PC-3 (cell line): ENCODE results near the gene LCE1F. TPM values are rescaled to one million over a fixed set of nuclear protein-coding genes. Genes with fewer than 3 reads are reported as not detected.
A peak's percentile ranks its signal among the peaks of the same experiment; 100 is the strongest.

Source experiments
- ATAC-seq: fragments of 200-7000 bp; cut with Tn5 transposase; 2 replicates; pipeline ENCODE4 v1.9.1; 2020; ENCODE audit warnings: mild to moderate bottlenecking, moderate library complexity
- BruUV-seq: library from RNA; stranded (reverse); fragments of 400-500 nt; replicated peaks from 2 replicates; lab custom pipeline; 2021; lab: Mats Ljungman, UMichigan
- CTCF ChIA-PET: fragments of 300-600 bp; sonication (Branson Sonifier 250); formaldehyde crosslinking; loops from one replicate; lab custom pipeline; 2022; ENCODE audit warnings: antibody characterized with exemption; lab: Charles Lee
- POLR2A ChIA-PET: fragments of 300-600 bp; sonication (Branson Sonifier 250); formaldehyde crosslinking; loops from one replicate; lab custom pipeline; 2022; ENCODE audit warnings: antibody characterized with exemption; ENCODE audit not compliant: unreplicated experiment; lab: Charles Lee
- DNase-seq: peaks from one replicate; pipeline ENCODE4 v3.0.0-alpha.2; 2015
- H2AFZ ChIP-seq: fragments of 300-600 bp; sonication (generic); 2 replicates; pipeline ENCODE4 v1.6.0; 2016; ENCODE audit warnings: antibody characterized with exemption, low read length
- H3F3A ChIP-seq: fragments of 300-600 bp; sonication (generic); one replicate; pipeline ENCODE4 v1.6.0; 2017; ENCODE audit warnings: antibody characterized with exemption, low read length, control low read depth, mild to moderate bottlenecking; ENCODE audit not compliant: unreplicated experiment
- H3K27ac ChIP-seq: fragments of 300-600 bp; sonication (generic); 2 replicates; pipeline ENCODE4 v1.5.1; 2016; ENCODE audit warnings: mild to moderate bottlenecking, low read length
- H3K27me3 ChIP-seq: fragments of 300-600 bp; sonication (generic); 2 replicates; pipeline ENCODE4 v1.6.1; 2016; ENCODE audit warnings: low read length, mixed read lengths
- H3K36me3 ChIP-seq: fragments of 300-600 bp; sonication (generic); 2 replicates; pipeline ENCODE4 v1.6.1; 2016; ENCODE audit warnings: low read depth, mixed run types, low read length, mixed read lengths
- H3K4me1 ChIP-seq: fragments of 300-600 bp; sonication (generic); 2 replicates; pipeline ENCODE4 v1.5.1; 2016; ENCODE audit warnings: low read length; ENCODE audit not compliant: insufficient read depth
- H3K4me2 ChIP-seq: fragments of 300-600 bp; sonication (generic); 2 replicates; pipeline ENCODE4 v1.6.0; 2016; ENCODE audit warnings: low read length
- H3K4me3 ChIP-seq: fragments of 300-600 bp; sonication (generic); 2 replicates; pipeline ENCODE4 v1.5.1; 2016; ENCODE audit warnings: mild to moderate bottlenecking, low read length, mixed read lengths
- H3K79me2 ChIP-seq: fragments of 300-600 bp; sonication (generic); 2 replicates; pipeline ENCODE4 v1.6.1; 2017; ENCODE audit warnings: low read length, mixed read lengths
- H3K9ac ChIP-seq: fragments of 300-600 bp; sonication (generic); 2 replicates; pipeline ENCODE4 v1.6.0; 2016; ENCODE audit warnings: mild to moderate bottlenecking, low read length
- H3K9me2 ChIP-seq: fragments of 300-600 bp; sonication (generic); replicated peaks from 2 replicates; pipeline ENCODE4 v1.6.1; 2016; ENCODE audit warnings: mixed run types, low read length, mixed read lengths
- H3K9me3 ChIP-seq: fragments of 300-600 bp; sonication (generic); 2 replicates; pipeline ENCODE4 v1.6.1; 2016; ENCODE audit warnings: low read length, mixed read lengths
- H4K20me1 ChIP-seq: fragments of 300-600 bp; sonication (generic); 2 replicates; pipeline ENCODE4 v1.6.1; 2016; ENCODE audit warnings: low read length, mixed read lengths
- EZH2 ChIP-seq: fragments of 300-600 bp; sonication (generic); IDR thresholded peaks from one replicate; pipeline ENCODE4 v1.6.1; 2017; ENCODE audit warnings: antibody characterized with exemption, mild to moderate bottlenecking, low read length; ENCODE audit not compliant: unreplicated experiment
- EZH2phosphoT487 ChIP-seq: fragments of 300-600 bp; sonication (generic); IDR thresholded peaks from 2 replicates; pipeline ENCODE4 v1.6.1; 2018; ENCODE audit warnings: mild to moderate bottlenecking, antibody characterized with exemption, low read length, borderline replicate concordance
- intact Hi-C: fragments of 100-400 bp; cut with micrococcal nuclease; formaldehyde crosslinking; loops from 2 replicates; pipeline ENCODE4 v1.9.0; 2023
- total RNA-seq: library from RNA; depleted of rRNA; stranded (reverse); fragments of >200 nt; gene quantifications from 2 replicates; pipeline ENCODE4 v1.2.3, GENCODE V29; 2014
- TF ChIP-seq, protein P1 (sequence below): fragments of 300-600 bp; sonication (generic); conservative IDR thresholded peaks from 2 replicates; pipeline ENCODE4 v1.5.1; 2017; ENCODE audit warnings: antibody characterized with exemption, low read depth, mild to moderate bottlenecking, low read length

Gene LCE1F
- total RNA-seq, 1 experiment from 2014 or later, result not detected

GRCh38 chr1:152735648-152736047 is 39.3 kb upstream of the LCE1F start:
- no peak overlapping the region for H3K27ac ChIP-seq
- ChIA-PET CTCF (no interaction called here), POLR2A (no interaction called here)
- no peaks in the 10 kb centered on the region for H3K9me3 ChIP-seq
- H3K9me2 ChIP-seq, result no peaks in the 10 kb centered on the region
- no peak overlapping the region for H3K9ac ChIP-seq
- no peaks in the 10 kb centered on the region for H3F3A ChIP-seq
- H3K36me3 ChIP-seq, result no peaks in the 10 kb centered on the region
- H3K4me1 ChIP-seq, result no peaks in the 10 kb centered on the region
- H3K4me3 ChIP-seq, result no peak overlapping the region
- no TSS peak for BruUV-seq
- TF ChIP-seq, protein P1, sequence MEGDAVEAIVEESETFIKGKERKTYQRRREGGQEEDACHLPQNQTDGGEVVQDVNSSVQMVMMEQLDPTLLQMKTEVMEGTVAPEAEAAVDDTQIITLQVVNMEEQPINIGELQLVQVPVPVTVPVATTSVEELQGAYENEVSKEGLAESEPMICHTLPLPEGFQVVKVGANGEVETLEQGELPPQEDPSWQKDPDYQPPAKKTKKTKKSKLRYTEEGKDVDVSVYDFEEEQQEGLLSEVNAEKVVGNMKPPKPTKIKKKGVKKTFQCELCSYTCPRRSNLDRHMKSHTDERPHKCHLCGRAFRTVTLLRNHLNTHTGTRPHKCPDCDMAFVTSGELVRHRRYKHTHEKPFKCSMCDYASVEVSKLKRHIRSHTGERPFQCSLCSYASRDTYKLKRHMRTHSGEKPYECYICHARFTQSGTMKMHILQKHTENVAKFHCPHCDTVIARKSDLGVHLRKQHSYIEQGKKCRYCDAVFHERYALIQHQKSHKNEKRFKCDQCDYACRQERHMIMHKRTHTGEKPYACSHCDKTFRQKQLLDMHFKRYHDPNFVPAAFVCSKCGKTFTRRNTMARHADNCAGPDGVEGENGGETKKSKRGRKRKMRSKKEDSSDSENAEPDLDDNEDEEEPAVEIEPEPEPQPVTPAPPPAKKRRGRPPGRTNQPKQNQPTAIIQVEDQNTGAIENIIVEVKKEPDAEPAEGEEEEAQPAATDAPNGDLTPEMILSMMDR, result peak; percentile 62
- TF ChIP-seq EZH2 (no peak), EZH2phosphoT487 (no peak)
- intact Hi-C loops, result no loop called here
- H2AFZ ChIP-seq, result no peak overlapping the region
- DNase-seq, result peak; percentile 18
- no peak overlapping the region for H3K4me2 ChIP-seq
- H3K79me2 ChIP-seq, result no peaks in the 10 kb centered on the region
- H3K27me3 ChIP-seq, result peaks cover 13% of the 10 kb centered on the region; the same call in 1 of the 2 replicates
- no peak for ATAC-seq
- H4K20me1 ChIP-seq, result no peaks in the 10 kb centered on the region

- no peaks in the 10 kb centered on the region for H3K9me2 ChIP-seq
- H4K20me1 ChIP-seq, result no peaks in the 10 kb centered on the region
- no peaks in the 10 kb centered on the region for H3K9me3 ChIP-seq
- no peaks in the 10 kb centered on the region for H3K36me3 ChIP-seq
- BruUV-seq, result no TSS peak
- H3K4me2 ChIP-seq, result no peak overlapping the region
- H3K4me3 ChIP-seq, result no peak overlapping the region
- no peaks in the 10 kb centered on the region for H3K4me1 ChIP-seq
- peaks cover 9% of the 10 kb centered on the region; the same call in 1 of the 2 replicates for H3K27me3 ChIP-seq
- no peak overlapping the region for H3K27ac ChIP-seq
- H3K79me2 ChIP-seq, result no peaks in the 10 kb centered on the region
- POLR2A ChIA-PET, result no interaction called here
- H2AFZ ChIP-seq, result no peak overlapping the region
- TF ChIP-seq, protein P1, result no peak
- TF ChIP-seq EZH2phosphoT487, result no peak
- TF ChIP-seq EZH2, result no peak
- no peaks in the 10 kb centered on the region for H3F3A ChIP-seq
- no peak overlapping the region for H3K9ac ChIP-seq
- no peak for DNase-seq
- no peak for ATAC-seq
- intact Hi-C loops, result no loop called here
- CTCF ChIA-PET, result no interaction called here
Measured at GRCh38 chr1:152737997-152738396, 36.9 kb upstream of the LCE1F start.

DNA sequence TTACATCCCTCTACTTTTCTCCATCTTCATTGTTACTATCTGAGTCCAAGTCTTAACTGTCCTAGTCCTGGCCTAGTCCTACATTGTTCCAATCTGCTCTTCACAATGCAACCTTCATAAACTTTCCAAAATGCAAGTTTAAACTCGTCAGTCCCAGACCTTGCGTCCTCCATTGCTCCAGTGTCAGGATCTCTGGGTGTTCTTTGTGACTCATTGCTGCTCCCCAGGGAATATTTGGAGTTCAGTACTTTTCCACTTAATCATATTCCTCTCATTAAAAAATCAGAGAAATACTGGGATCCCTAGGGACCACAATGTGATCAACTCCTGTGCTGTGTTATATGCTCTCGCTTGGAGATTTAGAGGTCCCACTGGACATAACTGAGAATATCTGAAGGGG is 35.1 kb upstream of the LCE1F start:
- CTCF ChIA-PET, result no interaction called here
- H3K9me3 ChIP-seq, result no peaks in the 10 kb centered on the region

More for the DNA sequence above, 35.1 kb upstream of the LCE1F start:
- intact Hi-C loops, result no loop called here
- Histone ChIP-seq H3K9ac (no peak overlapping the region), H3K79me2 (no peaks in the 10 kb centered on the region), H3K4me1 (peaks cover 6% of the 10 kb centered on the region; the same call in 1 of the 2 replicates), H4K20me1 (no peaks in the 10 kb centered on the region), H3K27me3 (no peaks in the 10 kb centered on the region), H3K9me2 (no peaks in the 10 kb centered on the region), H3K27ac (no peak overlapping the region), H2AFZ (no peak overlapping the region), H3K36me3 (no peaks in the 10 kb centered on the region), H3F3A (no peaks in the 10 kb centered on the region), H3K4me3 (no peak overlapping the region), H3K4me2 (no peak overlapping the region)
- POLR2A ChIA-PET, result no interaction called here
- no TSS peak for BruUV-seq
- TF ChIP-seq EZH2 (no peak), EZH2phosphoT487 (no peak)
- TF ChIP-seq, protein P1, result no peak
- DNase-seq, result no peak
- ATAC-seq, result no peak
